Gastrocnemius medialis (tissue), 4 donors: Measurements from ENCODE around the gene ACKR2. TPM values are rescaled to one million over a fixed set of nuclear protein-coding genes. Genes with fewer than 3 reads are reported as not detected.

Experiments used
- ATAC-seq, 2 donors: fragments of 150-250 bp; one replicate each; pipeline ENCODE4 v1.9.1; 2016
- DNase-seq, 2 donors: peaks; one replicate each; pipeline ENCODE4 v3.0.0-alpha.2; 2019
- H3K27ac ChIP-seq, 4 donors: fragments of 200-600 bp; sonication (generic); 1 replicate in 1 of 4; 2 replicates in 3 of 4; pipeline ENCODE4 v1.5.1; 2016 to 2018; ENCODE audit warnings: mild to moderate bottlenecking in 2 of 4, moderate library complexity in 1 of 4
- H3K27me3 ChIP-seq, 3 donors: fragments of 200-600 bp; sonication (generic) in 2 of 3; 1 replicate in 1 of 3; 2 replicates in 2 of 3; pipeline versions ENCODE4 v1.5.1 to v1.6.0; 2016 to 2019; ENCODE audit warnings: mild to moderate bottlenecking in 1 of 3, moderate library complexity in 1 of 3
- H3K36me3 ChIP-seq, 2 donors: fragments of 200-600 bp; sonication (generic) in 1 of 2; one replicate each; pipeline ENCODE4 v1.5.1; 2017 to 2018
- H3K4me1 ChIP-seq, 2 donors: fragments of 200-600 bp; sonication (generic) in 1 of 2; one replicate each; pipeline ENCODE4 v1.5.1; 2016 to 2017; ENCODE audit warnings: mild to moderate bottlenecking in 2 of 2
- H3K4me3 ChIP-seq, 4 donors: fragments of 200-600 bp; sonication (generic) in 3 of 4; 1 replicate in 1 of 4; 2 replicates in 3 of 4; pipeline ENCODE4 v1.5.1; 2016 to 2019; ENCODE audit warnings: mild to moderate bottlenecking in 2 of 4
- H3K9me3 ChIP-seq, 3 donors: fragments of 200-600 bp; sonication (generic) in 2 of 3; 1 replicate in 1 of 3; 2 replicates in 2 of 3; pipeline ENCODE4 v1.5.1; 2016 to 2019
- CTCF ChIP-seq, 5 experiments: fragments of 450-650 bp in 3 of 5; fragments of 200-600 bp in 2 of 5; sonication (generic) in 2 of 5; IDR thresholded peaks in 4 of 5; conservative IDR thresholded peaks in 1 of 5; 1 replicate in 4 of 5; 2 replicates in 1 of 5; pipeline ENCODE4 v1.5.1; 2016 to 2019; ENCODE audit warnings: antibody characterized with exemption in 5 of 5, mild to moderate bottlenecking in 3 of 5, moderate library complexity in 3 of 5
- POLR2A ChIP-seq, 2 donors: fragments of 450-650 bp; IDR thresholded peaks; one replicate each; pipeline ENCODE4 v1.6.1; 2017; ENCODE audit warnings: antibody characterized with exemption in 2 of 2, mild to moderate bottlenecking in 2 of 2, moderate library complexity in 2 of 2
- in situ Hi-C, 4 donors: fragments of 200-750 bp; cut with MboI; loops; one replicate each; pipeline versions ENCODE4 v1.15.0 to v1.8.0; 2017; ENCODE audit warnings: low sequenced_read_pairs in 4 of 4
- intact Hi-C: fragments of 100-400 bp; cut with DNase I; formaldehyde crosslinking; loops from one replicate; pipeline ENCODE4 v1.15.1; 2023; ENCODE audit warnings: low total_unique reads
- total RNA-seq, 4 donors: library from RNA; depleted of rRNA; stranded (reverse); fragments of >200 nt; gene quantifications; one replicate each; pipeline versions ENCODE4 v1.1.0 to v1.2.3, GENCODE V29; 2016

The ACKR2 gene
- total RNA-seq, 4 donors from 2014 or later, result 0.23 to 1.1 (median 0.51) TPM; not detected in 1

DNA sequence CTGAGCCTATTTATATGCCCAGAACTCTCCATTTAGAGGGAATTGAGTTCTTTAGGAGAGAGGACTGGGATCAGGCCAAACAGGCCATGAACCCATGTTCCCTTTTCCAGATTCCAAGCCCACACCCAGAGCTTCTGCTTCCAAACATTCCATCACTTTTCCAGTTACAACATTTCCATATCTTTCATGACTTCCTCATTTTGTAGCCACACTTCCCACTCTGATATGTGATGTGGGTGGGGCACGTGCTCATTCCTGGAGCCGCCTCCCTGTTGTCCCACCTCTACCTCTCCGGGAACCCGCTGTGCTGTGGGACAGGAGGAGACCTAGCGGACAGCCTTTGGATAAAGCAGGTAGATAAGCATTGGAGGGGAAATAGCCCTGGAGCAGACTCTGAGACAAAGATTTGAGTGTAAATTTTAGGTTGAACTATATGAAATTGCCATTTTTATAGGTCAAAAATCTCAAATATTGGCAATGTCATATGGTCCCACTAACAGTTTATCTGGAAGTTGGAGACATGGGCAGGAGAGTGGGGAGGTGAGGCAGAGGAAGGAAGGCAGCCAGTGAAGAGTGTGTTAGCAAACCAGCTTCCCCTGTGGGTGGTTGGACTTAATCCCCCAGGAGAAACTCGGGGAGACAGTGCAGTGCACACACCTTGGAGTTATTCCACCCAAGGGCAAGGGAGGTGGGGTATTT lies 34.6 kb downstream of the ACKR2 start:
- TF ChIP-seq CTCF (IDR thresholded peaks at IDR 0.05 in 4 of 5, conservative IDR thresholded peaks at IDR 0.05 in 1 of 5) (no peak), POLR2A (IDR thresholded peaks at IDR 0.05) (no peak)
- ATAC-seq (peak; percentile 51 to 52), DNase-seq (peak in 1 of 2 donors; percentile 31)
- Histone ChIP-seq H3K27me3 (no peaks in the 10 kb centered on the region), H3K27ac (peak overlapping the region in 3 of 4 donors; percentile 8 to 59 (median 44)), H3K36me3 (no peaks in the 10 kb centered on the region), H3K4me1 (peaks cover 9 to 13% of the 10 kb centered on the region in 2 donors), H3K4me3 (no peak overlapping the region), H3K9me3 (no peaks in the 10 kb centered on the region)
- in situ Hi-C loops, result no loop called here
- intact Hi-C loops, result no loop called here

DNA sequence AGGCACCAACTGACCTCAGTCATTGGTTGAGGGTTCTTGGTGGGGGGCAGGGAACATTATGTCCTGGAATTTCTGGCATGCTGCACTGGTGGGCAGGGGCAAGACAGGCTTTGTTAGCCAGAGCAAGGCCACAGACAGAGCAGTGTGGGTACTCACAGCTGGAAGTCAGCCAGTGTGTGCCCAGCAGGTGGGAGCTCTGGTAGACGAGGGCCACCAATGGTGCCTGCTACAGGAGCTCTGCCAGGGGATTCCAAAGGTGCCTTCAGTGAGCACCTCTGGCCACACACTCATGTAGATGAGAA lies 35.1 kb downstream of the ACKR2 start:
- H3K36me3 ChIP-seq, result no peaks in the 10 kb centered on the region
- TF ChIP-seq CTCF (IDR thresholded peaks at IDR 0.05 in 4 of 5, conservative IDR thresholded peaks at IDR 0.05 in 1 of 5) (no peak), POLR2A (IDR thresholded peaks at IDR 0.05) (no peak)
- ATAC-seq (no peak), DNase-seq (no peak)
- peak overlapping the region in 3 of 4 donors; percentile 8 to 59 (median 44) for H3K27ac ChIP-seq
- peaks cover 9 to 16% of the 10 kb centered on the region in 2 donors for H3K4me1 ChIP-seq
- H3K4me3 ChIP-seq, result no peak overlapping the region
- no peaks in the 10 kb centered on the region for H3K9me3 ChIP-seq
- intact Hi-C loops (no loop called here), in situ Hi-C loops (no loop called here)
- no peaks in the 10 kb centered on the region for H3K27me3 ChIP-seq

- H3K27me3 ChIP-seq, result no peaks in the 10 kb centered on the region
- in situ Hi-C loops (no loop called here), intact Hi-C loops (no loop called here)
- ATAC-seq (no peak), DNase-seq (no peak)
- TF ChIP-seq POLR2A (IDR thresholded peaks at IDR 0.05) (no peak), CTCF (IDR thresholded peaks at IDR 0.05 in 4 of 5, conservative IDR thresholded peaks at IDR 0.05 in 1 of 5) (no peak)
- peaks cover 9 to 19% of the 10 kb centered on the region in 2 donors for H3K4me1 ChIP-seq
- no peak overlapping the region for H3K4me3 ChIP-seq
- no peaks in the 10 kb centered on the region for H3K36me3 ChIP-seq
- no peaks in the 10 kb centered on the region for H3K9me3 ChIP-seq
- H3K27ac ChIP-seq, result peak overlapping the region in 1 of 4 donors; percentile 59
Observed at GRCh38 chr3:42844815-42845214, 35.6 kb downstream of the ACKR2 start.

DNA sequence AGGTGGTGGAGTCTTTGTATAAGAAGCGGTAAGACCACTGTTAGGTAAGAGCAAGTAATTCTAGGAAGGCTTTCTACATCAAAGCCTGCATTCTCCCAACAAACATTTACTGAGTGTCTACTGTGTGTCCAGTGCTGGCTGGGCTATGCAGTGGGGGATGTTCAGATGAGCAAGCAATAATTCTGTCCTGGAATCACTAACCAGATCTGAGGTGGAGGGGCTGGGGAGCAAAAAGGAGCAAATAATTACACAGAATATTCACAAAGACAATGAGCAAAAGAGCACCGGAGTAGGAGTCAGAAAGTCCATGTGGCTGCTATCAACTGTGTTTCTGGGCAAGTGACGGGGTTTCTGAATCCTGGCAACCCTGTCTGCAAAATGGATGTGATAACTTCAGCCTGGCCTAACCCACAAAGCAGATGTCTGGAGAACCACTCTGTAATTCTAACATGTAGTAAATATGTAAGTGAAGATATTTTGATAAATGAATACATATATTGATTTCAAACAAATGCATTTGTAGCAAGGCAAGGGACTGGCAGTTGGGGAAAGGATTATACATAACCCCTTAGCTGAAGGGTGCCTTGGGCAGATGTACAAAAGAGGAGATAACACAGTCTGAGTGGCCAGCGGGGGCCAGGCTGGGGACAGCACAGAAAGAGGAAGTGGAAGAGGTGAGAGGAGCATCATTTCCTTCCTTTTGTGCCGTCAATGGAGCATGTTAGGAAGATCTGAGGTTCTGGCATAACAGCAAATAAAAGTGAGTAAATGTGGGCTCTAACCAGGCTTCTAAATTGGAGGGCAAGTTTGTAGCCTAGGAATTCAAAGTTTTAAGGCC lies 37.7 kb downstream of the ACKR2 start:
- TF ChIP-seq CTCF (IDR thresholded peaks at IDR 0.05 in 4 of 5, conservative IDR thresholded peaks at IDR 0.05 in 1 of 5) (no peak), POLR2A (IDR thresholded peaks at IDR 0.05) (no peak)
- H3K27me3 ChIP-seq, result no peaks in the 10 kb centered on the region
- no peak overlapping the region for H3K4me3 ChIP-seq
- H3K9me3 ChIP-seq, result no peaks in the 10 kb centered on the region
- peaks cover 9 to 21% of the 10 kb centered on the region in 2 donors for H3K4me1 ChIP-seq
- intact Hi-C loops, result no loop called here
- no peaks in the 10 kb centered on the region for H3K36me3 ChIP-seq
- no peak for ATAC-seq
- peak overlapping the region; percentile 9 to 59 (median 40) for H3K27ac ChIP-seq
- in situ Hi-C loops, result no loop called here
- no peak for DNase-seq
